Activated T-cell treated with anti-CD3 and anti-CD28 coated beads for 4 hours (primary cell): ENCODE results near the gene TRABD2B.
A peak's percentile ranks its signal among the peaks of the same experiment; 100 is the strongest.

Experiments
- DNase-seq: peaks from one replicate; pipeline ENCODE4 v3.0.0-alpha.2; 2020

TRABD2B gene

DNA sequence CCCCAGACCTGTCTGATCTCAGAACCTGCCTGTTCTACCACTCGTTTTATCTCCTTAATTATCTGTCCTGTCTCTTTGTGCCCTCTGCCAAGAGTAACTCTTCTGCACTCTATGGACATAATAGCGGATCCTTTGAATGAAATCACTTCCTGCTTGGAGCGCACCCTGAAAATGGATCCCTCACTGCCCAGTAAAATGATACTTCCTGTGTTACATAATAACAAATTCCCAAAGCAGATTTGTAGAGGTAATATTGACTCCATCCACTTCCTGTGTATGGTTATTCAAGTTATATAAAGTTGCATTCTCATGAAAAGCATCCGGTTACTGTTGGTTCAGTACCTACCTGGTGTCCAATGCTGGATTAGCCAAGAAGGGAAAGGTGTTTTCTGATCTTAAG, 246.0 kb downstream of the TRABD2B start:
- no peak for DNase-seq

DNA sequence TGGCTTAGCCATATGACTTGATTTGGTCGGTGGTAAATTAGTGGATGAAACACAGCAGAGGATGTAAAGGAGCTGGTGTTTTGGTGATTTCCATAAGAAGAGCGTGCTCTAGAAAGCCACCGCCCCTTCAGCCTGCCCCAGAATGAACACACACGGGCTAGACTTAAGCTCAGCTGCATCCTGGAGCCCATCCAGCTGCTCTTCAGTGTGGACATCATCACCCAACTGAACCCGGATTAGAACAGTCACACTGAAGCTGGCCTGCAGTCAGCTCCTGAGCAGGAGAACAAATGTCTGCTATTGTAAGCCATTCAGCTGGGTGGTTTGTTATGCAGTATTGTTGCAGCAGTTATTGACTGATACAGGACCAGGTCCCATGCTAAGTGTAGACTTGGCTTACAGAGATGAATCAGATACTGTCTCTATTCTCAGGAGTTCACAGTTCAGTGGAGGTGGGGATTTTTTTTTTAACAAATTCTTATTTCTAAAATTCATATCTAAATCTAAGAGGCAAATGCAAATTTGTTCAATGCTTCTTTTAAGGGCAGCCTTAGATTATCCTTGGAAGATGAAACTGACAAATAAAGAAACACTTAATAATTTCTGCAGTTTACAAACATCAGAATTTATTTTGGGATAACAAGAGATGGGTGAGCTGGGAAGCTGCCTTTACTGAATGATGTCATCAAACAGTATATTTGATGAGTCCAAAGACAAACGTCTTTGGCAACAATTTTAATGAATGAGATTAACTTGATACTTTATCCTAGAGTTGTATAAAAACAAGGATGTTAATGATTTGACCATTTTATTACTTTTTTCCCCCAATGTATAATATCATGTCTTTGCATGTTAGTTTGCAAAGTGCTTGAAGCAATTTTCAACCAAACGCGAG, 251.2 kb downstream of the TRABD2B start:
- no peak for DNase-seq

DNA sequence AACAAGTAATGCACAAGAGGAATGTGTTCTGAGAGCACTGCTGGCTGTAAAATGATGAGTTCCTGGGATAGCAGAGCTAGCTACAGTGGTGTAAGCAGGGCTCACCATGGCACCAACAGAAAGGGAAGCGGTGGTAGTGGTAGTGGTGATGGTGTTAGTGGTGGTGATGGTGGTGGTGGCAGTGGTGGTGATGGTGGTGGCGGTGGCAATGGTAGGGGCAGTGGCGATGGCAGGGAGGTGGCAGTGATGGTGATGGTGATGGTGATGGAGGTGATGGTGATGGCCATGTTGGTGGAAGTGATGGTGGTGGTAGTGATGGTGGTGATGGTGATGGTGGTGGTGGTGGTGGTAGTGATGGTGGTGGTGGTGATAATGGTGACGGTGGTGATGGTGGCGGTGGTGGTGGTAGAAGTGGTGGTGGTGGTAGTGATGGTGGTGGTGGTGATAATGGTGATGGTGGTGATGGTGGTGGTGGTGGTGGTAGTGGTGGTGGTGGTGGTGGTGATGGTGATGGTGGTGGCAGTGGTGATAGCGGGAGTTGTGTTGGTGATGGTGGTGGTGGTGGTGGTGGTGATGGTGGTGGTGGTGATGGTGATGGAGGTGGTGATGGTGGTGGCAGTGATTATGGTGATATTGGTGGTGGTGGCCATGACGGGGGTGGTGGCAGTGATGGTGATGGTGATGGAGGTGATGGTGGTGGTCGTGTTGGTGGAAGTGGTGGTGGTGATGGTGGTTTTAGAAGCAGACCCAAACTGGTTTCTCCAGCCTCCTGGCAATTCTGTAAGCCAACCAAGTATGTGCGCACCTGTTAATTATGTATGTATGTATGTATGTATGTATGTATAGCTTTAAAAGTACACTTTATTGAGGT, 254.1 kb downstream of the TRABD2B start:
- no peak for DNase-seq

DNA sequence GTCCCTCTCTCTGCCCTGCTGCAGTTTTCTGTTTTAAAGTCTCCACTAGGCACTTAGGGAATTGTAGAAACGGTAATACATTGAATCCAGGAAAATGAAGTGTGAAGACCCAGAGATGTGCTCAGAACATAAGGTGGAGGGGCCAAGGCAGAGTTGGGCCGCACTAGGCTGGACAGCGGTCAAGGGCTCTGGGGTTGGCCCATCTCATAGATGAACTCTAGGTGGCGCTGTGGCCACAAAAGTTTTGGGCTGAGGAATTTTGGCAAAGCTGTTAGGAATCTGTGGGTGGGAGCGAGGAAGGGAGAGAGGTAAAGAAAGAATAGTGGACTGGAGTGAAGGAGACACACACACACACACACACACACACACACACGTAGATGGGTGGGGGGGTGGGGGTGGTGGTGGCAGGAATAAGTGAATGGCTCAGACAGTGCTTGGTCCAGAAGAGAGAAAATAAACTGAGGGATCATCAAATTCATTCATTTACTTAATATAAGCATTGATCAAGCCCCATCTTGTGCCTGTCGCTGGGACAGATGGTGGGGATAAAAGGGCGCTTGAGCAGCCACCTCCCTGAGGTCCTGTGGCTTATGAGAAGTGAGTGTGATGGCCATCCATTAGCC, 258.5 kb downstream of the TRABD2B start:
- no peak for DNase-seq

DNA sequence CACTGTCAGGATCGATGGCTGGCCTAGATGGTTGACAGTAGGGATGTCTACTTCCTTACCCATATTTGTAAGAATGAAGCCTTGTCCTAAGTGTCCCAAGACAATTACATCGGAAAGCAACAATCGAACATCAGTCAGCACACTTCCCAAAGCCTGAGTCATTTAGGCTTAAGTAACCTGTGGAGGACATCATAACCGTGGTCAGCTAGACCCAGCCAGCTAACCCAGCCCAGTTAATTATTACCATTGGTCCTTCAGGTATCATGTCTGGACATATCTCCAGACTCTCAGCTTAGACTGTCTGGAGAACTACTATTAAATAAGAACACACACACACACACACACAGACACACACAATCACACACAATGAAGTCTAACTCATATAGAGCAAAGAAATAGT, 264.7 kb downstream of the TRABD2B start:
- no peak for DNase-seq

DNA sequence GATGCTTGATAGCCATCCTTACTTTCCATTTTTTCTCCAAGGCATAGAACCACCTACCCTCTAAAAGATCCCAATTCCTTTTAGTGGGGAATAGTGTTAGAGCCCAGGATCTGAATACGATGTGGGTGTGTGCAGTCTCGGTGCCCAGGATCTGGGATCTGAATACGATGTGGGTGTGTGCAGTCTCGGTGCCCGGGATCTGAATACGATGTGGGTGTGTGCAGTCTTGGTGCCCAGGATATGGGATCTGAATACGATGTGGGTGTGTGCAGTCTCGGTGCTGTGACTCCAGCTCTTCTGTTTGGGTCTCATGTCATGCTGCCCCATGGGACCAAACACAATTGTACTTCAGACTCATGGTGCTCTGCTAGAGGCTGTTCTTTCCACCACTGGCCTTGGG, 265.5 kb downstream of the TRABD2B start:
- DNase-seq: no peak

DNA sequence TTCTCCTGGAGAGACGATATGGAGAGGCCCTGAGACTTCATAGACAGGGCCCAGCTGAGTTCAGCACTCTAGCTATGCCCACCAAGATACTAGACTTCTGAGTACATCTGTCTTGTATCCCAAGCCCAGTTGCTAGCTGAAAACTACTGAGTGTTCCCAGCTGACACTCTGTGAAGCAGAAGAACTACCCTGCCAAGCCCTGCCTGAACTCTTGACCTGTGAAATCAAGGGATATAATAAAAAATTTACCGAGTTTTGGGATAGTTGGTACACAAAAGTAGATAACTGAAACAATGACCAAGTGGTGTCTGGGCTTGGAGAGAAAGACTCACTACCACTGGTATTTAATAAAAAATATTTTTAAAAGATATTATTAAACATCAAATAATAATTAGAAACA, 267.5 kb downstream of the TRABD2B start:
- no peak for DNase-seq

DNA sequence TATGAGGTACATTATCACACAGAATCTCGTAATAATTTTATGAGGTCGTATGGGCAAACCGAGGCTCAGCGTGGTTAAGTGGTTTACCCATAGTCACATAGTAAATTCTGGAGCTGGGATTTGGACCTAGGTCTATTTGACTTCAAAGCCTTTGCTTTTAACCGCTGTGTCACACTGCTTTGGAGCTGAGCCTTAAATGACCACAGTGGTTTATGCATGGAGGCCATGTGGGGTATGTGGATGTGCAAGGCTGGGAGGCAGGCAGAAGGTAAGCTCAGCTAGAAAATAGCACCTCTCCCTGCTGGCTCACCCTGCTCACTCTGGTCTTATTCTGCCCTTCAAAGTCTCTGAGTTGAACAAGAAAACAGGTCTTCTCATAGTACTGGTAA, 269.5 kb downstream of the TRABD2B start:
- no peak for DNase-seq

DNA sequence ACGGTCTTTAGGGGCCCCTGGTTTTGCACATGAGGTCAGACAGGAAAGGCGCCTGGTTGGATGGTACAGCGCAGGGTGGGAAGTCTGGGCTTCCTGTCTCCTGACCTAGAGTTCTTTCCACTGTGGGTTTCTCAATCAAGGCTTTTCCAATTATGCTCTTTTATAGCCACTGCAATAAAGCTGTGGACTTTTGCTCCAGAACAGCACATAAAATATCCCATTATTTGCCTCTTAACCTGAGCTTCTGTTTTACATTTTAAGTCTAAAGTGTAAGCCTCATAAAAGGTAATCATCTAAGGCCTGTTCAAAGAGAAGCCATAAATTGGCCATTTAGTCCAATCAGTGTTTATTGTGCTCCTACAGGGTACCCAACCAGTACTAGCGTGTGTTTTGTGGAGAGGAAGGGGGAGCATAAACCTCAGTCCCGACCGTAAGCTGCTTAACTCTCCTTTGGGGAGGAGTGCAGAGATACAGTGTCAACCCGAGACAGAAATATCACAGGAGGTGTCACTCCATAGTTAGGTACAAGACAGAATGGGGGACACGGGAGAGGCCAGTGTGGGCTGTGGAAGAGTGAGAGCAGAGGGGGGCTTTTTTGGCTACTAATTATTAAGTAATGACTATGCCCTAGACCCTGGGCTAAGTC, 270.0 kb downstream of the TRABD2B start:
- DNase-seq: no peak

DNA sequence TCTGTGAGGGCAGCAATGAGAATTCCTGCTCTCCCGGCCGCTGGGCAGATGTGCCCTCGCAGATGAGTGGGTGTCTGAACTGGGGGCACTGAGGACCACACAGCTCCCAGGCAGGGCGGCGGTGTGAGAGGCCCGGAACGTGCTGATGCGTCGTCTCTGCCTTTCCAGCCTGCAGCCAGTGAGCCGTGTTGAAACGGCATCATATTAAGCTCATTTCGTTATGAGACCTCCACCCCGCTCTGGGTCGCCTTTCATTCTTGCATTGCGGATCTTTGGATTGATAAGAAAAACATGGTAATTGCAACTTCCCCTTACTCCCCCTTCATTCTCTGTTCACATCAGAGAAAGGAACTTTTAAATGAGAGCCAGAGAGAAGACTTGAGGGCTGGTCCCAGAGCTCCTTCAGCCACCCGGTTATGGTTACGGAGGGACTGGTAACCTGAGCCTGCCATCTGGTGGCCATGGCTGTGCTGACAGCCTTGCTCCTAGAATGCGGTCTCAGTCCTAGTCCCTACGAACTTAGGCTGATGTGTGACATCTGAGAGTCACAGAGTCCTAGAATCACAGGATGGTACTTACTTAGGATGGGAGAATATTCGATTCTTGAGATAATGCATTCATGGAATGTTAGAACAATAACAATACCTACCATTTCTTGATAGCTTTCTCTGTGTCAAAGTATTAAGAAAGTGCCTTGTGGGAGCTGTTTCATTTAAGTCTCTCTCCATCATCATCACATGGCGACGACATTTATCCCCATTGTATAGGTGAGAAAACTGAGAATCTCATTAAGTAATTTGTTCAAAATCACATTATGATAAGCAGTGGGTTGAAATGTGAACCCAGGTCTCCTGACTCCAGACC, 271.0 kb downstream of the TRABD2B start:
- peak; percentile 55 for DNase-seq

DNA sequence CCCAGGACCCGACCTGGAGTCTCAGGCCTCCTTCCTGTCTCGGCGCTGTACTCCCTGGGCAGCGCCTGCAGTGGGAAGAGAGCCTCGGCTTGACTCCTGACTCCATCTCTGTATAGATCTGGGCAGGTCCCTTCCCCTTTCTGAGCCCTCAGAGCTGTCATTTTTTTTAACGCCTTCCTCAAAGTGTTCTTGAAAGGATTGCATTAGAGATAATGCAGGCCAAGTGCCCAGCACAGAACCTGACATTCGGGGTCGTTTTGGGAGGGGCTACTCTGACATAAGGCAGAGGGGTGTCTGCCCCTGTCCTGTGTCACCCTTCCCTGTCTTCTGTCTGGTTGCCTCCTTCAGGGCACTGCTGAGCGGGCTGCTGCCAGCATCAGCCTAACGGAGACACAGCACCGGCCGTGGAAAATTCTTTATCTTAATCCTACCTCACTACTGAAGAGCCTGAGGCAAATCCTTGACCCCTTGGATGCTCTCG, 271.6 kb downstream of the TRABD2B start:
- no peak for DNase-seq

DNA sequence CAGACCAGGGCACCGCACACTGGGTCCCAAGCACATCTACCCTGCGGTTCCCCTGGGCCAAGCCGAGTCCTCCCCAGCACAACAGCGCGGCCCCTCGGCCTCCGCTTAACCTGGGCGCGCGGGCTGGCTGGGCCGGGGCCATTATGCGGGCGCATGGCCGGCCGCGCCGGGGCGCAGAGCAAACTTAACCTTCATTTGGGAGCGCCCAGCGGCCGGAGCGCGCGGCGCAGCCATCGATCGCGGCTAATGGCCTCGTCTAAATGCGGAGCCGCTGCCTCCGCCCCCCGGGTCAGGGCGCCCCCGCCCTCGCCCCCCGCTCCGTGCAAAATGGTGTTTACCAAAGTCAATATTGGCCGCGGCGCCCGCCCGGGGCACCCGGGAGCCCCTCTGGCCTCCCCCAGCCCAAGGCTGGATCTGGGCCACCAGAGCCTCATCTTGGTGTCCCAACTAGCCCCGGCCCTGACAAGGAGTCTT, 272.1 kb downstream of the TRABD2B start:
- DNase-seq: no peak

DNA sequence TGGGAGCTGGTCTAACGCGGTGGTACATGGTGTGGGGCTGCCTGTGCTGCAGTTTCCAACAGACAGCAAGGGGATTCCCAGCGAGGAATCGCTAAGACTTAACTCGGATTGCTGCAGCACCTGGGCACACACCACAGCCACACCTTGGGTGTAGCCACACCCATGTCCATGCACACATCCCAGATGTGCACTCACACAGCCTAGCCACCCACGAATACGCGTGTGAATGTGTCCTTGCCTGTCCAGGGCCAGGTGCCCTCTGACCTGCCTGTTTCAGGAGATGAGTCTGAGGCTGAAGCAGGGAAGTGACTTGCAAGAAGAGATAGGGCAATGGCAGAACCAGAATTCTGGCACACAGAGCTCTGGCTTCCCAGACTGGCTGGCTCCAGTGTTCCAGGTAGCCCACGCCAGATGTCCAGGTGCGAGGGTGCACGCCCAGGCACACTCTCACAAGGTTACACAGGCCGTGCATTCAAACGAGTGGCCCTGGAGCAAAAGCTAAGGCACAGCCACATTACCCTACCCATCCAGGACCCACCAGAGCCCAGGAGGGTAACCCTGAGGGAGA, 272.7 kb downstream of the TRABD2B start:
- DNase-seq: no peak

DNA sequence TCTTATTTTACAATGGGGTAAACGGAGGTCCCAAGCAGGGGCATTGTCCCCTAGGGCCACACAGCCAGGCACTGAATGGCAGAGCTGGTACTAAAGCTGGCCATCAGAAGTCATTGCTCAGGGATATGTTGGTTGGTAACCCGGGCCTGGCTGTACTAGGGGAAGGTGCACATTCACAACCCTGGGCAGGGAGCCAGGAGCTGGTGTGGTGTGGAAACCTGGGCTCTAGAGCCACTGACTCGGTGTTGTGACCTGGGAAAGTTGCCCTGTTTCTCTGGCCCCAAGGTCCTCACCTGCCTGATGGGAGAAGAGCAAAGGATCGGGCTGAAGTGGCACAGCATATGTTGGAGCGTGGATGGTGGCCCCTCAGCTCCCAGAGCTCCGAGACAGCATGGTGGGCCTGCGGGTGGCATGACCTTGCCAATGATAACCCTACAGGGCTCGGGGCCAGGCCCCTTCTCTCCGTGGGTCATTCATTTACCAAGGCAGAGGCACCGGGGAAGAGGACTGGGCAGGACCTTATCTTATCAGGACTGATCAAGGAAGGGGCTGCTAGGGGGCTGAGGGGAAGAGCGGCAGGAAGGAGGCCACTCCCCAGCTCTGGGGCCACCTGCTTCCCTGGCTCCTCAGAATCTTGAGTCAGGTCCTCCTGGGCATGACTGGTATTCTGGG, 274.1 kb downstream of the TRABD2B start:
- DNase-seq: no peak

DNA sequence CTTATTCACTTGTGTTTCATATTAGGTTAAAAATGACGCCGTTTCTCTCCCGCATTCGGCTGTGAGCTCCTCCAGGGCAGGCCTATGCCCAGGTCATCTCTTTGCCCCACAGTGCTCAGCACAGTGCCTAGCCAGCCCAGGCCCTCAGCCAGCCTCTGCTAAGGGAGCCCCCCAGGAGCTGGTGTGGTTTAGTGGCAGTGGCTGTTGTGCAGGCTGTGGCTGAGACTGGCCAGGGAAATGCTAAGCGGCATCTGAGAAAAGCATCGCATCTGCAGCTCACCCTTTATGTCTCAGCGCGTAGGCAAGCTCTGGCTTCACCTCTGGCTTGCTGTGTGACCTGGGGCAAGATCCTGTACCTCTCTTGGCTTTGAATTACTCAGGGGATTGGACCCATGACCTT, 275.1 kb downstream of the TRABD2B start:
- no peak for DNase-seq

DNA sequence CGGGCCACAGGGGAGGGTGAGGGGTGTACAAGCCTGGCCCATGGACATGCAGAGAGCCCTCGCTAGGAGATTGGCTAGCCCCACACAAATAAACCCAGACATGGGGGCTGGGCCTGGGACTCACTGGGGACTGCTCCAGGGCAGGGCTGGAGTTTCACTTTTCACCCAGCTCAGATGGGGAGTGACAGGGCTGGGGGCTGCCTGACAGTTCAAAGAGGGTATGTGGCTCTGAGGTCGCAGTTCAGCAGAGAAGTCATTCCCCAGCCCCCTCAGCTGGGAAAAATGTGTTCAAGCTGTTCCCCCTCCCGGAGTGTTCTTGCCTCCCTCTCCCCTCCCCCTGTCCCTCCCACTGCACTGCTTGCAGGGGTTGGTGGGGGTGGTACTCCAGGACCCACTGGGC, 277.1 kb downstream of the TRABD2B start:
- DNase-seq: no peak

DNA sequence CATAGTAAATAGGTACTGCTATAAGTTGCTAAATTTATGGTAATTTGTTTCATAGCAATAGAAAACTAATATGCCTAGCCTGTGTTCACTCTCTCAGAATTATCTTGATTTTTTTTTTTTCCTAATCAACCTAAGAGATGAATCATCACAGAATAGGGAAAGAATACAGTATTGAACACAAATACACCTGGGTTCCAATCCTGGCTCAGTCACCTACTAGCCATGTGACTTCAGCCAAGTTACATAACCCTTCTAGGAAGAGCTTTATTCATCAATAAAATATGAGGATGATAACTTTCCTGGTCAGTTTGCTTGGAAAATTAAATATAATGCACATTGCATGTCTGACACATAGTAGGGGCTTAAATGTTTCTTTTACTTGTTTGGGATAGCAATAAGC, 279.8 kb downstream of the TRABD2B start:
- DNase-seq: no peak

DNA sequence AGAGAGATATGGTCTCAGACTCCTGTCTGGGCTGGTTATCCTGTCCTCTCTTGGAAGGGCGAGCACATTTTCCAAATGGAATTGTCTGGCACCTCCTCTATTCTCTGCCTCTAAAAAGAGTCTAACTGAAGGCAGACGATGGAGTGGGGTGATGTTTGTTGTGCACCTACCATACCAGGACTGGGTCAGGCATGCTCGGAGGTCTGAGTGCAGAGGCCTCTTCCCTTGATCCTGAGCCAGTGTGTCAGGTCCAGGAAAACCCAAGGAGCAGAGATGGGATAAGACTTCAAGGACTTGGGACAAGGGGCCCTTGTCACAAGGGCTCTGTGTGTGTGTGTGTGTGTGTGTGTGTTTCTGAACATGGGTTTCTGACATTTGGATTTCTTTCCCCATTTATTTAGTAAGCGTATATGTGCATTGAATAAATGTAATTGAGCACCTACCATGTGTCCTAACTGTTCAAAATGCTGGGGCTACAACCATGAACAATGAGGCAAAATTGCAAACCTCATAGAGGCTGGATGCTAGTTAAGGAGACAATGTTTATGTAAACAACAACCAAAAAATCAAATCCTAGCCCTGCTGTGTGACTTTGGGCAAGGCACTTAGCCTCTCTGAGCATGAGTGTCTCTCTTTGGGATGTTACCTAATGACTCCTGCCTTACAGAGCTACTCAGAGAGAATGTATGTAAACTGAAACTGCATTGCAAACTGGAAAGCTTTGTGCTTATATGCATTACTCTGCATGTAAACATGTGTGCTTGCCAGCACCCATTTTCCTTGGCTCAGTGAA, 283.0 kb downstream of the TRABD2B start:
- DNase-seq: no peak

DNA sequence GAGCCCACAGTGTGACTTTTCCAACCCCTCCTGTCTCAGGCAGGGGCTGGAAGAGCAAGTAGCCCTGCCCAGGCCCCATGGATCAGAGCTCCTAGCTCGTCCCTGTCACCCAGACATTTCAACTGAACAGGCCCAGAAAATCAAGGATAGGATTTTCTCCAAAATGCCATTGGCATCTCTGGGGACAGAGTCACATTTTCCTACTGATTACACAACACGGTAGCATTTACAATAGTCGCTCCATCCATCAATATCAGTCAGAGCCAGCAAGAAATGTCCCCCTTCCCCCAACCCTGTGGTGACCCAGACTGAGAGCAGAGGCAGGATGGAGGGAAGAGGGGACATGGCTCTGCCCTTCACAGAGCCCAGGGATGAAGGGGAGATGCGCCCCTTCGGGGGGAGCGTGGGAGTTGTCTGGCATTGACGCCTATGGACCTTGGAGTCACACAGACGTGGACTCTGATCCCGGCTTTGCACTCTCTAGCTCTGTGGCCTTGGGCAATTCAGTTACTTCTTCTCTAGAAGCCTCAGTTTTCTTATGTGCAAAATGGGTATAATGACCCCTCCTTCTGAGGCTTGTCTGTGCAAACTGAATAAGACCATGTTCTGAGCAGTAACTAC, 283.7 kb downstream of the TRABD2B start:
- no peak for DNase-seq
